ENCODE results near the gene C3orf20.

The C3orf20 gene

GRCh38 chr3:14674841-14675240, at the start of gene C3orf20:
TSS of gene C3orf20 (plus strand) at chr3:14675141. CDS start at chr3:14682714, 7,573 bp downstream.
- DNase-seq: no peak

- no peak for DNase-seq
Observed at GRCh38 chr3:14625443-14625842, 49.5 kb upstream of the C3orf20 start.

- DNase-seq: no peak
Observed at GRCh38 chr3:14627815-14628214, 47.1 kb upstream of the C3orf20 start.

GRCh38 chr3:14628406-14628805, 46.5 kb upstream of the C3orf20 start:
- no peak for DNase-seq

- no peak for DNase-seq
Observed at GRCh38 chr3:14630404-14631100, 44.4 kb upstream of the C3orf20 start.

- no peak for DNase-seq
Observed at GRCh38 chr3:14631101-14631497, 43.8 kb upstream of the C3orf20 start.

- DNase-seq: no peak
Observed at GRCh38 chr3:14631687-14632441, 43.1 kb upstream of the C3orf20 start.

GRCh38 chr3:14632442-14632930, 42.5 kb upstream of the C3orf20 start:
- no peak for DNase-seq

- no peak for DNase-seq
Observed at GRCh38 chr3:14633417-14633816, 41.5 kb upstream of the C3orf20 start.

GRCh38 chr3:14633819-14634424, 41.0 kb upstream of the C3orf20 start:
- peak; percentile 87 for DNase-seq

- no peak for DNase-seq
Observed at GRCh38 chr3:14634763-14635400, 40.1 kb upstream of the C3orf20 start.

GRCh38 chr3:14636496-14637087, 38.3 kb upstream of the C3orf20 start:
- DNase-seq: no peak

- no peak for DNase-seq
Observed at GRCh38 chr3:14640157-14640562, 34.8 kb upstream of the C3orf20 start.

GRCh38 chr3:14640734-14641133, 34.2 kb upstream of the C3orf20 start:
- no peak for DNase-seq

GRCh38 chr3:14641346-14641745, 33.6 kb upstream of the C3orf20 start:
- no peak for DNase-seq

GRCh38 chr3:14645453-14645852, 29.5 kb upstream of the C3orf20 start:
- DNase-seq: no peak

- DNase-seq: no peak
Observed at GRCh38 chr3:14646131-14646573, 28.8 kb upstream of the C3orf20 start.

GRCh38 chr3:14646589-14647413, 28.1 kb upstream of the C3orf20 start:
- peak; percentile 75 for DNase-seq

- peak; percentile 87 for DNase-seq
Observed at GRCh38 chr3:14647976-14648955, 26.7 kb upstream of the C3orf20 start.

- no peak for DNase-seq
Observed at GRCh38 chr3:14649466-14649865, 25.5 kb upstream of the C3orf20 start.

GRCh38 chr3:14650193-14650592, 24.7 kb upstream of the C3orf20 start:
- DNase-seq: no peak
